ENCODE results near the gene EEF1B2.
"Not testable (repeated sequence)": the region's sequence is repeated elsewhere in the genome, so short reads cannot be mapped to it uniquely, and the experiment has no call there.

Gene EEF1B2

DNA sequence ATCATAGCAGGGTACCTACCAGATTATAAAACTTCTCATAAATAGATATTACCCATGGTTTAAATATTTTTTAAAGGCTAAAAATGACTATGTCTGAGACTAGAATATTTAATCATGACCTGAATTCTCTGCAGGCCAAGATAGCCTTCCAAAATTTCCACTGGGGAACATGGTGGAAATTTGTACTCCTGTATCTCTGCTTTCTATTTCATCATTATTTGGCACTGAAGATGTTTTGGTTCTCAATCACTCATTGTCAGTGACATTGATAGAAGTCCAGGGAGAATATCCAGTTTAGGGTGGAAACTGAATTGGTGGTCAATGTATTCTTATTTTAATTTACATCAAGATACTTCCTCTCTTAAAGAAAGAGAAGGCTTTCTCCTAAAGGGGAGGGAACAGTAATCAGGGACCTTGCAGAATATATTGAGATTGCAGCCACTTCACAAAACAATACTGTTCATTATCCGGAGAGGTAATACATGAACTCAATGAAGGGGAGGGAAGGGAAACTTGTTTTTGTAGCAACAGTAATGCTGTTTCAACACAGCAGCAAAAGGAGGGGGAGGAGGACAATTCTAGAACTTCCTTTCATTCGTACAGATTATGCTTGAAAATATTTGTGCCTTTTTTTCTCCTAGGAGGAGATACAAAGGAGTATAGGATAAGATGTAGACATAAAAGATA lies 34.1 kb downstream of the EEF1B2 start:
- no peak for DNase-seq (ENCODE audit: low read depth, low spot score)
- Histone ChIP-seq H3K27me3 (ENCODE audit: insufficient read depth, insufficient read length) (no peaks in the 10 kb centered on the region), H3K4me1 (ENCODE audit: insufficient read depth, insufficient read length) (no peaks in the 10 kb centered on the region), H3K9ac (ENCODE audit: insufficient read length, low read depth) (no peak overlapping the region), H3K9me3 (ENCODE audit: insufficient read depth, low read length) (no peaks in the 10 kb centered on the region), H3K4me3 (ENCODE audit: insufficient read length, low read depth) (no peak overlapping the region), H3K36me3 (ENCODE audit: insufficient read depth, insufficient read length, low read length) (no peaks in the 10 kb centered on the region)
- TF ChIP-seq ZNF274 (IDR thresholded peaks at IDR 0.05; ENCODE audit: low read depth, low read length) (no peak), SUZ12 (IDR thresholded peaks at IDR 0.05; ENCODE audit: extremely low read depth, insufficient read depth, insufficient read length) (no peak), YY1 (IDR thresholded peaks at IDR 0.05; ENCODE audit: insufficient read depth, insufficient read length) (no peak)

- H3K9ac ChIP-seq (ENCODE audit: insufficient read length, low read depth), result no peak overlapping the region
- DNase-seq (ENCODE audit: low read depth, low spot score), result no peak
- no peak overlapping the region for H3K4me3 ChIP-seq (ENCODE audit: insufficient read length, low read depth)
- no peaks in the 10 kb centered on the region for H3K27me3 ChIP-seq (ENCODE audit: insufficient read depth, insufficient read length)
- TF ChIP-seq YY1 (IDR thresholded peaks at IDR 0.05; ENCODE audit: insufficient read depth, insufficient read length) (no peak), ZNF274 (IDR thresholded peaks at IDR 0.05; ENCODE audit: low read depth, low read length) (no peak), SUZ12 (IDR thresholded peaks at IDR 0.05; ENCODE audit: extremely low read depth, insufficient read depth, insufficient read length) (no peak)
- no peaks in the 10 kb centered on the region for H3K36me3 ChIP-seq (ENCODE audit: insufficient read depth, insufficient read length, low read length)
- no peaks in the 10 kb centered on the region for H3K9me3 ChIP-seq (ENCODE audit: insufficient read depth, low read length)
- no peaks in the 10 kb centered on the region for H3K4me1 ChIP-seq (ENCODE audit: insufficient read depth, insufficient read length)
Measured at GRCh38 chr2:206198677-206199076, 39.0 kb downstream of the EEF1B2 start.

GRCh38 chr2:206201075-206201848 lies 41.6 kb downstream of the EEF1B2 start:
- no peak for DNase-seq (ENCODE audit: low read depth, low spot score)
- Histone ChIP-seq H3K4me1 (ENCODE audit: insufficient read depth, insufficient read length) (no peaks in the 10 kb centered on the region), H3K27me3 (ENCODE audit: insufficient read depth, insufficient read length) (no peaks in the 10 kb centered on the region), H3K9me3 (ENCODE audit: insufficient read depth, low read length) (no peaks in the 10 kb centered on the region), H3K36me3 (ENCODE audit: insufficient read depth, insufficient read length, low read length) (no peaks in the 10 kb centered on the region), H3K4me3 (ENCODE audit: insufficient read length, low read depth) (no peak overlapping the region), H3K9ac (ENCODE audit: insufficient read length, low read depth) (no peak overlapping the region)
- no peak for TF ChIP-seq YY1 (IDR thresholded peaks at IDR 0.05; ENCODE audit: insufficient read depth, insufficient read length)

DNA sequence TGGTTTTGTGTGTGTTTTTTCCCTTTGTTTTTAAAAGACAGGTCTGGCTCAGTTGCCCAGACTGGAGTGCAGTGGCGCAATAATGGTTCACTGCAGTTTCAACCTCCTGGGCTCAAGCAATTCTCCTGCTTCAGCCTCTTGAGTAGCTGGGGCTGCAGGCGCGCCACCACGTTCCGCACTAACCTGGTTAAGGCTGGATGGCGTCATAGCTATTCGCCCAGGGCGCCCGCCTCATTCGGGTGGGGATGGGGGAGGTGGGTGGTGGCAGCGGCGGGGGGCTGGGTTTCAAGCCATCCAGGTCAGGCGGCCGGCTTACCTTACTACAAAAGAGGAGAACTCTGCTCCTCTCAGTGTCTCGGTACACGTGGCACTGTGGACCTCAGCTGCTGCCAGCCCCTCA lies 42.8 kb downstream of the EEF1B2 start:
- Histone ChIP-seq H3K4me3 (ENCODE audit: insufficient read length, low read depth) (no peak overlapping the region), H3K9ac (ENCODE audit: insufficient read length, low read depth) (no peak overlapping the region), H3K4me1 (ENCODE audit: insufficient read depth, insufficient read length) (no peaks in the 10 kb centered on the region), H3K9me3 (ENCODE audit: insufficient read depth, low read length) (no peaks in the 10 kb centered on the region), H3K36me3 (ENCODE audit: insufficient read depth, insufficient read length, low read length) (no peaks in the 10 kb centered on the region), H3K27me3 (ENCODE audit: insufficient read depth, insufficient read length) (no peaks in the 10 kb centered on the region)
- TF ChIP-seq ZNF274 (IDR thresholded peaks at IDR 0.05; ENCODE audit: low read depth, low read length) (no peak), SUZ12 (IDR thresholded peaks at IDR 0.05; ENCODE audit: extremely low read depth, insufficient read depth, insufficient read length) (no peak), YY1 (IDR thresholded peaks at IDR 0.05; ENCODE audit: insufficient read depth, insufficient read length) (no peak)
- no peak for DNase-seq (ENCODE audit: low read depth, low spot score)

- no peak for TF ChIP-seq ZNF274 (IDR thresholded peaks at IDR 0.05; ENCODE audit: low read depth, low read length)
- no peak for TF ChIP-seq YY1 (IDR thresholded peaks at IDR 0.05; ENCODE audit: insufficient read depth, insufficient read length)
- Histone ChIP-seq H3K4me1 (ENCODE audit: insufficient read depth, insufficient read length) (no peaks in the 10 kb centered on the region), H3K4me3 (ENCODE audit: insufficient read length, low read depth) (no peak overlapping the region), H3K27me3 (ENCODE audit: insufficient read depth, insufficient read length) (no peaks in the 10 kb centered on the region), H3K9ac (ENCODE audit: insufficient read length, low read depth) (no peak overlapping the region), H3K36me3 (ENCODE audit: insufficient read depth, insufficient read length, low read length) (no peaks in the 10 kb centered on the region), H3K9me3 (ENCODE audit: insufficient read depth, low read length) (no peaks in the 10 kb centered on the region)
- no peak for DNase-seq (ENCODE audit: low read depth, low spot score)
Measured at GRCh38 chr2:206203331-206203730, 43.6 kb downstream of the EEF1B2 start.

GRCh38 chr2:206204710-206205109 lies 45.0 kb downstream of the EEF1B2 start:
- Histone ChIP-seq H3K4me3 (ENCODE audit: insufficient read length, low read depth) (no peak overlapping the region), H3K9ac (ENCODE audit: insufficient read length, low read depth) (no peak overlapping the region), H3K36me3 (ENCODE audit: insufficient read depth, insufficient read length, low read length) (no peaks in the 10 kb centered on the region), H3K9me3 (ENCODE audit: insufficient read depth, low read length) (no peaks in the 10 kb centered on the region), H3K27me3 (ENCODE audit: insufficient read depth, insufficient read length) (no peaks in the 10 kb centered on the region), H3K4me1 (ENCODE audit: insufficient read depth, insufficient read length) (no peaks in the 10 kb centered on the region)
- TF ChIP-seq SUZ12 (IDR thresholded peaks at IDR 0.05; ENCODE audit: extremely low read depth, insufficient read depth, insufficient read length) (no peak), YY1 (IDR thresholded peaks at IDR 0.05; ENCODE audit: insufficient read depth, insufficient read length) (no peak), ZNF274 (IDR thresholded peaks at IDR 0.05; ENCODE audit: low read depth, low read length) (no peak)
- DNase-seq (ENCODE audit: low read depth, low spot score), result no peak

DNA sequence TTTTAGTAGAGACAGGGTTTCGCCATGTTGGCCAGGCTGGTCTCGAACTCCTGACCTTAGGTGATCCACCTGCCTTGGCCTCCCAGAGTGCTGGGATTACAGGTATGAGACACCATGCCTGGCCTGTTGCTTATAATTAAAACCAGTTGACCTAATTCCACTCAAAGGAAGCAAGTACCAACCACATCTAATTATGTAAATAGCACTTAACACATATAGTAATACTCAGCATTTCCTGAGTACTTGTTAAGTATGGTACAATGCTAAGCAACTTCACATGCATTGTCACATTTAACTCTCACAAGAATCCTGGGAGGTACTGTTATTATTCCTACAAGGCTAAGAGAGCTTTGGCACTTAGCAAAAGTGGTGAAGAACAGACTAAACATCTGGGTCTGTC lies 47.6 kb downstream of the EEF1B2 start:
- DNase-seq (ENCODE audit: low read depth, low spot score); H3K27me3 ChIP-seq (ENCODE audit: insufficient read depth, insufficient read length); H3K36me3 ChIP-seq (ENCODE audit: insufficient read depth, insufficient read length, low read length); H3K9ac ChIP-seq (ENCODE audit: insufficient read length, low read depth); H3K4me1 ChIP-seq (ENCODE audit: insufficient read depth, insufficient read length); H3K4me3 ChIP-seq (ENCODE audit: insufficient read length, low read depth); H3K9me3 ChIP-seq (ENCODE audit: insufficient read depth, low read length): not testable (repeated sequence)

All from NT2/D1 (cell line).